ENCODE measurements around the gene FER. TPM values are rescaled to one million over a fixed set of nuclear protein-coding genes. Genes with fewer than 3 reads are reported as not detected.

The FER gene
- total RNA-seq, 4 donors from 2014 or later = 2.2 to 7.5 (median 3.7) TPM

DNA sequence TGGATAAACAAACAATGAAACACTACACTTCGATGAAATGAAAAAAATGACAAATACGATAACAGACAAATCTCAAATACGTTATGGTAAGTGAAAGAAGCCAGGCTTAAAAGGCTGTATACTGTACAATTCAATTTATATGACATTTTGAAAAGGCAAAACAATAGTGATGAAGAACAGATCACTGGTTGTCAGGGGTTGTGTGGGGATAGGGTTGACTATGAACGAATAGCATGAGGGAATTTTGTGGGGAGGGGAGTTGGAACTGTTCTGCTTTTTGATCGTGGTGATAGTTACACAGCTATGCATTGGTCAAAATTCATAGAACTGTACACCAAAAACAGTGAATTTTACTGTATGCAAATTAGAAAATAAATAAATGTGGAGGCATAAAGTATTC lies 7.8 kb upstream of the FER start:
- no peaks in the 10 kb centered on the region for H3K4me1 ChIP-seq
- intact Hi-C loops (cut with DNase I; ENCODE audit: low total_unique reads) (loop anchor here (10.0 kb wide), 1 partner anchor 1995 kb away; the partner anchor contains the start of gene SLC25A46), in situ Hi-C loops (cut with MboI; ENCODE audit: low sequenced_read_pairs in 4 of 4) (loop anchor here in 3 of 4 donors (25.0 kb wide), 3 partner anchors 353 to 947 kb away; partner anchors contain the start of genes FBXL17 (in 1 of the 3), MAN2A1 (in 1 of the 3) and PJA2 (in 1 of the 3))
- no peak overlapping the region for H3K4me3 ChIP-seq
- DNase-seq = no peak
- TF ChIP-seq POLR2A (IDR thresholded peaks at IDR 0.05) = no peak
- TF ChIP-seq, protein P1, sequence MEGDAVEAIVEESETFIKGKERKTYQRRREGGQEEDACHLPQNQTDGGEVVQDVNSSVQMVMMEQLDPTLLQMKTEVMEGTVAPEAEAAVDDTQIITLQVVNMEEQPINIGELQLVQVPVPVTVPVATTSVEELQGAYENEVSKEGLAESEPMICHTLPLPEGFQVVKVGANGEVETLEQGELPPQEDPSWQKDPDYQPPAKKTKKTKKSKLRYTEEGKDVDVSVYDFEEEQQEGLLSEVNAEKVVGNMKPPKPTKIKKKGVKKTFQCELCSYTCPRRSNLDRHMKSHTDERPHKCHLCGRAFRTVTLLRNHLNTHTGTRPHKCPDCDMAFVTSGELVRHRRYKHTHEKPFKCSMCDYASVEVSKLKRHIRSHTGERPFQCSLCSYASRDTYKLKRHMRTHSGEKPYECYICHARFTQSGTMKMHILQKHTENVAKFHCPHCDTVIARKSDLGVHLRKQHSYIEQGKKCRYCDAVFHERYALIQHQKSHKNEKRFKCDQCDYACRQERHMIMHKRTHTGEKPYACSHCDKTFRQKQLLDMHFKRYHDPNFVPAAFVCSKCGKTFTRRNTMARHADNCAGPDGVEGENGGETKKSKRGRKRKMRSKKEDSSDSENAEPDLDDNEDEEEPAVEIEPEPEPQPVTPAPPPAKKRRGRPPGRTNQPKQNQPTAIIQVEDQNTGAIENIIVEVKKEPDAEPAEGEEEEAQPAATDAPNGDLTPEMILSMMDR (IDR thresholded peaks at IDR 0.05 in 4 of 5, conservative IDR thresholded peaks at IDR 0.05 in 1 of 5) = no peak
- no peak overlapping the region for H3K27ac ChIP-seq
- ATAC-seq = no peak
- H3K36me3 ChIP-seq = no peaks in the 10 kb centered on the region
- H3K27me3 ChIP-seq = no peaks in the 10 kb centered on the region
- H3K9me3 ChIP-seq = no peaks in the 10 kb centered on the region

DNA sequence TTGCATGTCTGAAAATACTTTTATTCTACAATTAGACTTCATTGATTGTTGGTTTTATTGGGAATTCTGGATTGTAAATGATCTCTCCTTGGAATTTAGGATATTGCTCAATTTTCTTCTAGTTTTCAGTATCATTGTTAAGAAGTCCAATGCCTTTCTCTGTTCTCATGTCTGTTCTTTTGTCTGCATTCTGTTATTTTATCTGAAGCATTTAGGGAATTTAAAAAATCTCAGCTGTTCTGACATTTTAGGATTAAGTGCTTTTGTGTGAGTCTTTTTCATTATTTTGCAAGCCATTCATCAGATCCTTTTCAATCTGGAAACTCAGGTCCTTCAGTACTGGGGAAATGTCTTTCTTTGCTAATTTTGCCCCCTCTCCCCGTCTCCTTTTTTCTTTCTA lies 4.4 kb upstream of the FER start:
- peaks cover 3 to 7% of the 10 kb centered on the region in 2 donors for H3K4me1 ChIP-seq
- ATAC-seq (no peak), DNase-seq (no peak)
- H3K27me3 ChIP-seq = no peaks in the 10 kb centered on the region
- no peaks in the 10 kb centered on the region for H3K9me3 ChIP-seq
- no peaks in the 10 kb centered on the region for H3K36me3 ChIP-seq
- H3K4me3 ChIP-seq = no peak overlapping the region
- intact Hi-C loops (cut with DNase I; ENCODE audit: low total_unique reads) (loop anchor here (10.0 kb wide), 1 partner anchor 1991 kb away; the partner anchor contains the start of gene SLC25A46), in situ Hi-C loops (cut with MboI; ENCODE audit: low sequenced_read_pairs in 4 of 4) (loop anchor here in 3 of 4 donors (25.0 kb wide), 3 partner anchors 356 to 944 kb away; partner anchors contain the start of genes FBXL17 (in 1 of the 3), MAN2A1 (in 1 of the 3) and PJA2 (in 1 of the 3))
- H3K27ac ChIP-seq = no peak overlapping the region
- TF ChIP-seq, protein P1 (IDR thresholded peaks at IDR 0.05 in 4 of 5, conservative IDR thresholded peaks at IDR 0.05 in 1 of 5) = no peak
- no peak for TF ChIP-seq POLR2A (IDR thresholded peaks at IDR 0.05)

DNA sequence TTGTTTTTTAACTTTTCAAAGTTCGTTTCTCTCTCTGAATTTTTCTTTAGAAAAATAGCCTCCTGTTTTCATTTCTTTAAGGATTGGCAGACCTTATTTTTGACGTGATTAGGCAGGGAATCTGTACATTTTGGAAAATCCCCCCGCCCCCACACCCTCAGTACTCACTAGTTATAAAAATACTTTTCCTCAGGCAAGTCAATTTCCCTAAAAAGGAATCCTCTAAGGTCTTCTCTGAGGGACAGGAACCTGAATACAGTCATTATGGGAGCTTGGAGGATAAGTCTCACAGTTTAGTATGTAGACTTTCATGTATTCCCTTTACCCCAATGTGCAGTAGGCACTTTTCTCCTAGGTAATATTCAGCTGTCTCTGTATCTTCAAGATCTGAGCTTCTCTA lies 3.9 kb upstream of the FER start:
- DNase-seq (no peak), ATAC-seq (no peak)
- H3K4me1 ChIP-seq = peaks cover 3 to 7% of the 10 kb centered on the region in 2 donors
- in situ Hi-C loops (cut with MboI; ENCODE audit: low sequenced_read_pairs in 4 of 4) = loop anchor here in 3 of 4 donors (25.0 kb wide), 3 partner anchors 357 to 943 kb away; partner anchors contain the start of genes FBXL17 (in 1 of the 3), MAN2A1 (in 1 of the 3) and PJA2 (in 1 of the 3)
- H3K27ac ChIP-seq = no peak overlapping the region
- H3K27me3 ChIP-seq = no peaks in the 10 kb centered on the region
- TF ChIP-seq POLR2A (IDR thresholded peaks at IDR 0.05) = no peak
- TF ChIP-seq, protein P1 (IDR thresholded peaks at IDR 0.05 in 4 of 5, conservative IDR thresholded peaks at IDR 0.05 in 1 of 5) = no peak
- H3K4me3 ChIP-seq = no peak overlapping the region
- intact Hi-C loops (cut with DNase I; ENCODE audit: low total_unique reads) = loop anchor here (10.0 kb wide), 1 partner anchor 1991 kb away; the partner anchor contains the start of gene SLC25A46
- no peaks in the 10 kb centered on the region for H3K9me3 ChIP-seq
- no peaks in the 10 kb centered on the region for H3K36me3 ChIP-seq

DNA sequence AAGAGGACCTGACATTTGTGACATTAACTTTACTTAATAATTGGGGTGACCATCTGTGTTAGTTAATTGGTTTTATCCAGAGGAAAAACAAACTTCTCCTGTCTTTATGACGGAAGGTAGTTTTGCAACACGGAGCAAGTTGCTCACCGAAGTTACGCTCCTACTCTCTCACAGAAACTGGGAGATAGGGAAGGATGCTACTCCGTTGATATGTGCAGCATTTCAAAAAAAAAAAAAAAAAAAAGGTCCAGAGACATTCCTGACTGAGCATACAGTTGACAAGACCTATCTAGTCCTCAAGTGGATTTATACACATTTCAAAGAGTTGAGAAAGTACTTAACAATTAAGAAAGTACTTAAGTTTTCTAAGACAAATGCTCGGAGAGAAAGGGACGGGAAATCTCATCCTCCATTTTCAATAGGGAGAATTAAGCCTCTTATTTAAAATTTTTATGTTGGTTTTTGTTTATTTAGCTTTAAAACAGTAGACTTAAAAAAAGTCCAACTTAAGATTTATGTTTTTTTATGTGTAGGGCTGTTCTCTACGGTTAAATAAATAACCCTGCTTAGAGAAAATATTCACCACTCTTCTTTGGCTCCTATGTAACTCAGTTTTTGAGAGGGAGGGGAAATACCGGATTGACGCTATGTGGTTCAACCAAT lies 455 bp upstream of the FER start:
- no peaks in the 10 kb centered on the region for H3K36me3 ChIP-seq
- peak in 1 of 2 donors; percentile 14 for TF ChIP-seq POLR2A (IDR thresholded peaks at IDR 0.05)
- TF ChIP-seq, protein P1 (IDR thresholded peaks at IDR 0.05 in 4 of 5, conservative IDR thresholded peaks at IDR 0.05 in 1 of 5) = no peak
- peaks cover 3 to 15% of the 10 kb centered on the region in 2 donors for H3K4me1 ChIP-seq
- in situ Hi-C loops (cut with MboI; ENCODE audit: low sequenced_read_pairs in 4 of 4) (loop anchor here in 3 of 4 donors (25.0 kb wide), 3 partner anchors 360 to 940 kb away; partner anchors contain the start of genes FBXL17 (in 1 of the 3), MAN2A1 (in 1 of the 3) and PJA2 (in 1 of the 3)), intact Hi-C loops (cut with DNase I; ENCODE audit: low total_unique reads) (loop anchor here (5.0 to 10.0 kb wide), 2 partner anchors 945 to 1988 kb away; partner anchors contain the start of gene SLC25A46)
- no peaks in the 10 kb centered on the region for H3K27me3 ChIP-seq
- peak overlapping the region; percentile 86 to 99 (median 96) for H3K4me3 ChIP-seq
- H3K27ac ChIP-seq = peak overlapping the region; percentile 96 to 100 (median 98)
- ATAC-seq (no peak), DNase-seq (no peak)
- no peaks in the 10 kb centered on the region for H3K9me3 ChIP-seq

All from gastrocnemius medialis (tissue), 4 donors.